Left kidney (tissue), 2 donors: ENCODE measurements around the gene RREB1. TPM values are rescaled to one million over a fixed set of nuclear protein-coding genes. Genes with fewer than 3 reads are reported as not detected.

ENCODE experiments used
- DNase-seq: peaks from one replicate; pipeline ENCODE4 v3.0.0-alpha.2; 2013
- polyA plus RNA-seq: library from polyadenylated mRNA; unstranded; fragments of 120-200 nt; gene quantifications from one replicate; pipeline ENCODE4 v1.2.1, GENCODE V29; 2013; ENCODE audit not compliant: insufficient read length

Gene RREB1
- polyA plus RNA-seq, 1 donor: 23.9 TPM

DNA sequence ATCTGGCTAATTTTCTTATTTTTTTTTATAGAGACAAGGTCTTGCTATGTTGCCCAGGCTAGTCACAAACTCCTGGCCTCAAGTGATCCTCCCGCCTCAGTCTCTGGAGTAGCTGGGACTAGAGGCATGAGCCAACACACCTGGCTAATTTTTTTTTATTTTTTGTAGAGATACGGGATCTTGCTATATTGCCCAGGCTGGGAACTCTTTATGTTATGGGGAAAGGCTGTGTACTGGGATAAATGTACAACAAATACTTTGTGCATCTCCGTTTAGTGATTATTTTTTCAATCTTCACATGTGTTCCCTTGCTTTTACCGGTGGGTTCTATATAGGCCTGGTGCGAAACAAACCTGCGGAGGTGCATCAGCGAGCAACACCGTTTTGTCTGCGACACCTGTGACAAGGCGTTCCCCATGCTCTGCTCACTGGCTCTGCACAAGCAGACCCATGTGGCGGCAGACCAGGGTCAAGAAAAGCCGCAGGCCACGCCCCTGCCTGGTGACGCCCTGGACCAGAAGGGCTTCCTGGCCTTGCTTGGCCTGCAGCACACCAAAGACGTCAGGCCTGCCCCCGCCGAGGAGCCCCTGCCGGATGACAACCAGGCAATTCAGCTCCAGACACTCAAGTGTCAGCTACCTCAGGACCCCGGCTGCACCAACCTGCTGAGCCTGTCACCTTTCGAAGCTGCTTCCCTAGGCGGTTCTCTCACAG, 121.1 kb downstream of the RREB1 start:
- DNase-seq: no peak

DNA sequence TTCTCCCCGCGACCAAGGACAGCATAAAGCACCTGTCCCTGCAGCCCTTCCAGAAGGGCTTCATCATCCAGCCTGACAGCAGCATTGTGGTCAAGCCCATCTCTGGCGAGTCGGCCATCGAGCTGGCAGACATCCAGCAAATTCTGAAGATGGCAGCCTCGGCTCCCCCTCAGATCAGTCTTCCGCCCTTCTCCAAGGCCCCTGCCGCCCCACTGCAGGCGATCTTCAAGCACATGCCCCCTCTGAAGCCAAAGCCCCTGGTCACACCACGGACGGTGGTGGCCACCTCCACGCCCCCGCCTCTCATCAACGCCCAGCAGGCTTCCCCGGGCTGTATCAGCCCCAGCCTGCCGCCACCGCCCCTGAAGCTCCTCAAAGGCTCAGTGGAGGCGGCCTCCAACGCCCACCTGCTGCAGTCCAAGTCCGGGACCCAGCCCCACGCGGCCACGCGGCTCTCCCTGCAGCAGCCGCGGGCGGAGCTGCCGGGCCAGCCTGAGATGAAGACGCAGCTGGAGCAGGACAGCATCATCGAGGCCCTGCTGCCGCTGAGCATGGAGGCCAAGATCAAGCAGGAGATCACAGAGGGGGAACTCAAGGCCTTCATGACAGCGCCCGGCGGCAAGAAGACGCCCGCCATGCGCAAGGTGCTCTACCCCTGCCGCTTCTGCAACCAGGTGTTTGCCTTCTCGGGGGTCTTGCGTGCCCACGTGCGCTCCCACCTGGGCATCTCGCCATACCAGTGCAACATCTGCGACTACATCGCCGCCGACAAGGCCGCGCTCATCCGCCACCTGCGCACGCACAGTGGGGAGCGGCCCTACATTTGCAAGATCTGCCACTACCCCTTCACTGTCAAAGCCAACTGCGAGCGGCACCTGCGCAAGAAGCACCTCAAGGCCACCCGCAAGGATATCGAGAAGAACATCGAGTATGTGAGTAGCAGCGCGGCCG, 121.9 kb downstream of the RREB1 start:
- no peak for DNase-seq

DNA sequence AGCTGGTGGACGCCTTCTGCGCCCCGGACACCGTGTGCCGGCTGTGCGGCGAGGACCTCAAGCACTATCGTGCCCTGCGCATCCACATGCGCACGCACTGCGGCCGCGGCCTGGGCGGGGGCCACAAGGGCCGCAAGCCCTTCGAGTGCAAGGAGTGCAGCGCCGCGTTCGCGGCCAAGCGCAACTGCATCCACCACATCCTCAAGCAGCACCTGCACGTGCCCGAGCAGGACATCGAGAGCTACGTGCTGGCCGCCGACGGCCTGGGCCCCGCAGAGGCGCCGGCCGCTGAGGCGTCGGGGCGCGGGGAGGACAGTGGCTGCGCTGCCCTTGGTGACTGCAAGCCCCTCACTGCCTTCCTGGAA, 122.5 kb downstream of the RREB1 start:
- DNase-seq: no peak

DNA sequence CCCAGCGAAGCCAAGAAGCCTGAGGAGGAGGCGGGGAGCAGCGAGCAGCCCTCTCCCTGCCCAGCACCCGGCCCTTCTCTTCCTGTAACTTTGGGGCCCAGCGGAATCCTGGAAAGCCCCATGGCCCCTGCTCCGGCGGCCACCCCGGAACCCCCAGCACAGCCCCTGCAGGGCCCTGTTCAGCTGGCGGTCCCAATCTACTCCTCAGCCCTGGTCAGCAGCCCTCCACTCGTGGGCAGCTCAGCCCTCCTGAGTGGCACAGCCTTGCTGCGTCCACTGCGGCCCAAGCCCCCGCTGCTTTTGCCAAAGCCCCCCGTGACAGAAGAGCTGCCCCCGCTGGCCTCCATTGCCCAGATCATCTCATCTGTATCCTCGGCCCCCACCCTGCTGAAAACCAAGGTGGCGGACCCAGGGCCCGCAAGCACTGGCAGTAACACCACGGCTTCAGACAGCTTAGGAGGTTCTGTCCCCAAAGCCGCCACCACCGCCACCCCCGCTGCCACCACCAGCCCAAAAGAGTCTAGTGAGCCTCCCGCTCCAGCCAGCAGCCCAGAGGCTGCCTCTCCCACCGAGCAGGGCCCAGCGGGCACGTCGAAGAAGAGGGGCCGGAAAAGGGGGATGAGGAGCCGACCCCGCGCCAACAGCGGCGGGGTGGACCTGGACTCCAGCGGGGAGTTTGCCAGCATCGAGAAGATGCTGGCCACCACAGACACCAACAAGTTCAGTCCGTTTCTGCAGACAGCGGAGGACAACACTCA, 123.4 kb downstream of the RREB1 start:
- DNase-seq: no peak

DNA sequence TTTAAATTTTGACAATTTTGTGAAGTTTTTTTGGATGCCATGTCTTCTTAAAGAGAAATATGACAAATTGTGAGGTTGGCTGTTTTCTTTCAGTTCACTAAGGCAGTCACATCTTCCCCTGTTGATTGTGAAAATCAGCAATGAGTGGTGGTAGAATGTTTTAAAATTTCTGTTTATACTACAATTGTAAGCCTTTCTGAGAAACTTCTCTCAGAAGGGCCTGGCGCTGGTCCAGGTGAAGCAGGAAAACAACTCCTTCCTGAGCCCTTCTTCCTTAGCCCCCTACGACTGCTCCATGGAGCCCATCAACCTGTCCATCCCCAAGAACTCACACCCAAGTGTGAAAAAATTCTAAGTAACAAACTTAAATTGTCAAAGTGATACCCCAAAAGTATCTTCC, 124.6 kb downstream of the RREB1 start:
- no peak for DNase-seq

DNA sequence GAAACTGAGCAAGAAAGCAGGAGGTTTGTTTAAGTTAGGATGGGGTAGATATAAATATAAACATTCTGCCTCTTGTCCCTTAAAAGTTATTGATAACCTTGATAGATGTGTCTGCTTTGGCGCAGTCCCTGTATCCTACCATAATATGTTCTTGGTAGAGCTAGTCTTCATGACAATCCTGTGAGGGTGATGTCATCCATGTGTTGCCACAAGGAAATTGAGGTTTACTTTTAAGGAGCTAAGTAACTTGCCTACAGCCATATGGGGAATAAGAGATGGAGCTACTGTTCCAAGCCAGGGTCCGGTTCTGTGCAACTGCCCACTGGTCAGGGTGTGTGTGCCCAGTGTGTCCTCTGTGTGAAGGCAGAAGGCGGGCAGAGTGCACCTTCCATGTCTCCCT, 126.8 kb downstream of the RREB1 start:
- no peak for DNase-seq

DNA sequence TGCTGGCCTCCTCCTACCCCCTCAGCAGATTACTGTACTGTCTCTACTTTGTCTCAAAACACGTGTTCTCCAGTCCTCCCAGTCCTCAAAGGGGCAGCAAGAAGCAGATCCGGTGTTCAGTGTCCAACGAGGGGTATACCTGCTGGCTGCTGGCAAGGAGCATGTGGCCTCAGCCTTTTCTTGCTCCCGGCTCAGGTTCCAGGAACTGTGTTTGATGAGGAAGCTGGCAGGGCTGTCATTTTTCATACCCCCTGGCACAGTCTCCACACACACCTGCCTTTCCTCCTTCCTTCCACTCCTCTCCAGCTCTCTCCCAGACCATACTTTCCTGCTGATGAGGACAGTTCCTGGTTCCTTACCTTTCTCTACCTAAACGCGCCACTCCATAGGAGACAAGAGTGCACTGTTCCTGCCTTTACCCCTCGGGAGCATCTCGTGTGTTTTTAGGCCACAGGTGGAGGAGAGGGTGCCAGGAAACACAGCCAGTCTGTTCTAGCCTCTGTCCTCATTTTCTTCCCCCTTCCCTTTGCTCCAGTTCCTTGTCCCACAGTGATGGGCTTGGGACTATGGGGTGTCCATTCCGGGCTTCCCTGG, 128.0 kb downstream of the RREB1 start:
- no peak for DNase-seq

DNA sequence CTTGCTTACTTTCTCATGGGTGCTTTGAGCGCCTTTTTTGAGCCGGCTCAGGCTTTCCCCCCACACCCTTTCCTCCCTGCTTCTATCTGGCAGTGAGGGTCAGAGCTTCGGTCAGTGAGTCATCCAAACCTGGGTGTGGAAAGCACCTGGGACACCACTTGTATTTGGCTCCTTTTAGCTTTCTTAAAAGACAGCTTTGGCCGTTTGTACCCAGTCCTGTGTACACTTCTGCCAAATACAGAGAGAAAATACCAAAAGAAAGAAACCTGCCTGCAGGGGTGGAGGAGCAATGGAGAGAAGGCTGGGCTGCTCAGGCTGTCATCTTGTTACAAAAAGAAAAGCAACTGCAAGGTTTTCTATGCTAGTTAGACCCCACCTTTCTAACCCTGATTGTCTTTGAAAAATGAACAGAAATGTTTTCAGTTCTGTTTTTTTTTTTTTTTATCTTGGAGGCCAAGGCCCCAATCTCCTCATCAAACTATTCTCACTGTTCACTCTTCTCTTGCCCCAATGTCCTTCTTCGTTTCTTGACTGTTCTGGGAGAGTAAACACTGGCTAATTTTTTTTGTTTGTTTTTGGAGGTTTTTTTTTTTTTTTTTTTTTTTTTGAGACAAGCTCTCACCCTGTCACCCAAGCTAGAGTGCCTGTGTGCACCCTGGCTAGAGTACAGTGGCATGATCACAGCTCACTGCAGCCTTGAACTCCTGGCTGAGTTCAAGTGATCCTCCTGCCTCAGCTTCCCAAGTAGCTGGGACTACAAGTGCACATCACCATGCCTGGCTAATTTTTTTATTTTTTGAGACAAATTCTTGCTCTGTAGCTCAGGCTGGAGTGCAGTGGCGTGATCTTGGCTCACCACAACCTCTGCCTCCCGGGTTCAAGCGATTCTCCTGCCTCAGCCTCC, 128.8 kb downstream of the RREB1 start:
- DNase-seq: no peak

DNA sequence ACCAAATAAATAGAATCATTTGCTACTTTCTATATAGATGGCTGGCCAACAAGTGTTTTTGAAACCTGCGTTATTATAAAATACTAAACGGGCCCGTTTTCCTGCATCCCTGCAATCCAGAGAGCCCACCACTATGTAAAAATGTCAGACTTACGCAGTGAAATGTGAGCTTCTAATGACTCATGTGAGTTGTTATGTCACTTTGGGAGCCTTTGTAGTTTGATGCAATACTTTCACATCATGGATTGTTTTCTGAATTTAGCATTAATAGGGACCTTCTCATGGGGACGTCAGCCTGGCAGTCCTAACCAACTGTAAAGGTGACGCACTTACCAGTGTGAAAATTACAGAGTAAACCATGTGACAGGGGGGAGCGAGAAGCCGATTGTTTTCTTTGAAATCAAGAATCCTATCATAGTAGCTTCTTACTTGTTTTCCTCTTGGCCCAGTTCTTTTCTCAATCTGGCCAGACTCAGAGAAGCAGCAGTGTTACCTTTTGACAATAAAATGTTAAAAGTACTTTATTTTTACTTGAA, 130.0 kb downstream of the RREB1 start:
- no peak for DNase-seq

DNA sequence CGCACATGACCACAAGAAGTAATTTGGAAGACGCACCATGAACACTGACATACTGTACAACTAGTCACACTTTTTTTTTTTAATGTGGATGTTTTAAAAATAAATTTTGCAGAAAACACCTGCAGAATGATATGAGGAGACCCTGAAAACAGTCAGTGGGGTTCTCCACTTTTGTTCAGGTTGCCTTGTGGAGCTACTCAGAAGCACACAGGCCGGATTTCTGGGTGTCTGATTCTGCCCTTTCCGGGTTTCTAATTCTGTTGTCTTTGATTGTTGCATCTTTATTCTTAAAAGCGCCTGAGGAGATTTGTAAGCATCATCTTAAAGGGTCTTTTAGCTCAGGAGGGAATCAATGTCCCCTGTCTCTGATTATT, 130.8 kb downstream of the RREB1 start:
- DNase-seq: no peak

DNA sequence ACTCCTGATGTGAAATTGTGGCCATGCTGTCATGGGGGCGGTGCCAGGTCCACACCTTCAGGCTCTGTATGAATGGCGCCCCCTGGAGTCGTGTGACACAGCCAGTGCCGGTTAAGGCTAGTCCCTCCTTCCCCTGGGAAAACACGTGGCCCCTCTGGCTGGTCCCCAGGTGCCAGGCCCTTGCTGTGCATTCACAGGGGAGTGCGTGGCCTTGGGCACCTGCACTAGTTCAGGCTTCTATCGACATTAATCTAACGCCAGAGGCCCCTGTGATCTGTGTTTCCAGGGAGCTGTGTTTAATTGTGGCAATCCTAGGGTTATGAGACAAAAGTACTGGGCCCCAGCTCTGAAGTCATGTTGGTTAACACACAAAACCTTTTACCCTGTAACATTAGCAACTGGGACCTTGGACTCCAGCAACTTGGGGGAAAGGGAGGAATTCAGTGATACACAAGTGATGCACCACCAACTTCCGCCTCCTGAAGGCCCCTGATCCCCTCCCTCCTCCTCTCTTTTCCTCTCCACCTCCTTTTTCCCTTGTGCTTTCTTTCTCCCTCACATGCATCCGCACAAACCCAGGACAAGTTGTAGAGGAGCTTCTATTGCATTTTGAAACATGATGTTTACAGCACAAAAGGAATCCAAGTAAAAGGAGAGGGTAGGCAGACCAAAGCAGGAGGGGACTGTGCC, 131.3 kb downstream of the RREB1 start:
- DNase-seq: peak; percentile 89

DNA sequence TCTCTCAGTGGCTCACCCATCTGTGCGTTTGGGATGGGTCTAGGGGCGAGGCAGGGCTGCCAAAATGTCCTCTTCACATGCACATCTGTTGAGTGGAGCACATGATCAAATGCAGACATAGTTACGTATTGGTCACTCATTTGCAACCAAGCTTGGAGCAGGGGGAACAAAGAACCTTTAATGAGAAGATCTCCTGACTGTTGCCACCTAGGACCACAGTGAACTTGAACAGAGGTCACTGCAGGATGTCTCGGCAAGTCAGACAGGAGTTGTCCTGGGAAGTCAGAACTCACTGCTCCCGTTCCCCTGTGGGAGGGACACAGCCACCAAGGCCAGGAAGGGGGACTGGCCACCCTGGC, 131.8 kb downstream of the RREB1 start:
- no peak for DNase-seq

DNA sequence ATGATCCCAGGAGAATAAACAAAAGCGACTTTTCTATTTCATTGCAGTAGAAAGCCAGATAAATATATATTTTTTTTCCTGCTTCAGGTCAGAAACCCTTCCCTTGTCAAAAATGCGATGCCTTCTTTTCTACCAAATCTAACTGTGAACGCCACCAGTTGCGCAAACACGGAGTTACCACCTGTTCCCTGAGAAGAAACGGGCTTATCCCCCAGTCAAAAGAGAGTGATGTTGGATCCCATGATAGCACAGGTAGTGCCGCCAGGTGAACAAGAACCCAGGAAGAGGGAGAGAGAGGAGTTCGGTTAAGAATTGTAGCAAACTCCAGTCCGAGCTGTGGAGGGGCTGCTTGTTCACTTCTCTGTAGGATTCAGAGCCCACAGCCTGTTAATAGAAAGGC, 132.6 kb downstream of the RREB1 start:
- DNase-seq: no peak

DNA sequence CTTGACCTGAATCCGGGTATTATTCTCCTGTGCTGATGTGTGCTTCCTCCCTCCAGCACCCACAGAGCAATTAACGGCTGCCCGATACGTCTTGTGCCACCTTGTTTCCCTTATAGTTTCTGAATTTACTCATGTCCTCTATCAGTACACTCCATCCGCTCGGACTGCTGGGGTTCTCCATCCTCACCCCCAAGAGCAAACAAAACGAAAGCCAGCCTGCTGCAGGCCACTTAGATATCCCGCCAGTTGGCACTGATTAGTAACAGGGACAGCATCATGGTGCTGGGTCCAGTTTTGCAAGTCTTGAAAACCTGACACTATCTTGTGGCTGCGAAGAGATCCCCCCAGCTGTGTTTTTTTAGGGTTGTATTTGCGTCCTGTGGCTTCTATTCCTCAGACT, 133.4 kb downstream of the RREB1 start:
- no peak for DNase-seq

DNA sequence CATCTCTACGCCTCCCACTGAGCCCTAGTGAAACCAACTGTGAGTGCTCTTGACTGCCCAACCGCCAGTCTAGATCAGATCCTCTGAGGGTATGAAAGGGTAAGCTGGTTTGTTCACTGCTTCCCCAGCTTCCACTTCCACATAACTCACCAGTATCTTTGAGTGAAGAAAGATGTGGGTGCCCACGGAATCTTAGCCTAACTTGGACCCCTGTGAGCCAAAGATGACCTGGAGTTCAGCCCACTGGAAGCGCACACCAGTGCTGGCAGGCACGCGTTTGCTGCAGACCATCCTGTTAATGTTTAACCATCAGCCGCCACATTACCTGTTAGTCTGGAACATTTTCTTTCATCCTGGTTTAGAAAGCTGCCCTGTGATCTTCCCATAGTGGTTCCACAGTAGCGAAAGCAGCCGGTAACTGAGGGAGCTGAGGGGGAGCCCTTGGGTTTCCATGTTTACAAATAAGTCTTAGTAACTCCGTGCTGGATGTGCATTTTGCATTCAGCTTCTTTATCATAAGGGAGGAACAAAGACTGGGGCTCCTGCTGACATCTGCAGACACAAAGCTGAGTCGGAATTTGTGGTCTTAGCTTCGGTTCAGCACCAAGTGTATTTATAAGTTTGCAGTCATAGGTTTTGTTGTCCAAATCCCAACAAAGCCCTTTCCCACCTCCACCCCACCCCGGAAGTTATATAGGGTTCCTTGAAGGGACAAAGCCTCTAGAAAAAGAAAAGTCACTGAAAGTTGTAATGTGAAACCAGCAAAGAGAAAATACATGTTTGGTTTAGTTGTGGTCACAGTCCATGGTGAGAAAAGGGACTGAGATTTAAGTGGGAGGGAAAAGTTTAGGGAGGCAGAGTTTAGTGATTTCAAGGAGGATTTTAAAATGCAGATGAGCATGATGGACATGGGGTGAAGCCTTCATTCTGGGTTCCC, 134.2 kb downstream of the RREB1 start:
- peak; percentile 71 for DNase-seq

DNA sequence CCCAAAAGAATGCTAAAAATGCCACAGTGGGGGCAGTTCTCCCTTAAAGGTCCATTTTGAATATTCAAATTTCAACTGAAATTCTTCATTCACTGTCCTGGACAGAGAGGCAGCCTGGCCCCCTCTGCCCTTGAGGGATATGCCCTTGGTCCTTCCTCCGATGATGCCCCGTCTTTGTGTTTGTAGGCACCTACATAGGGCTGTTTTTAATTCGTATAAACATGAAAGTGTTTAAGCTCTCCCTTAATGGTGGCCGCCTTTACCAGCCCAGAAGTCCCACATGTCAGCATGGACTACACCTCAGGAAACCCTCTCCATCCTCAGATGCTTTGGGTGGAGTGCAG, 135.0 kb downstream of the RREB1 start:
- DNase-seq: no peak

DNA sequence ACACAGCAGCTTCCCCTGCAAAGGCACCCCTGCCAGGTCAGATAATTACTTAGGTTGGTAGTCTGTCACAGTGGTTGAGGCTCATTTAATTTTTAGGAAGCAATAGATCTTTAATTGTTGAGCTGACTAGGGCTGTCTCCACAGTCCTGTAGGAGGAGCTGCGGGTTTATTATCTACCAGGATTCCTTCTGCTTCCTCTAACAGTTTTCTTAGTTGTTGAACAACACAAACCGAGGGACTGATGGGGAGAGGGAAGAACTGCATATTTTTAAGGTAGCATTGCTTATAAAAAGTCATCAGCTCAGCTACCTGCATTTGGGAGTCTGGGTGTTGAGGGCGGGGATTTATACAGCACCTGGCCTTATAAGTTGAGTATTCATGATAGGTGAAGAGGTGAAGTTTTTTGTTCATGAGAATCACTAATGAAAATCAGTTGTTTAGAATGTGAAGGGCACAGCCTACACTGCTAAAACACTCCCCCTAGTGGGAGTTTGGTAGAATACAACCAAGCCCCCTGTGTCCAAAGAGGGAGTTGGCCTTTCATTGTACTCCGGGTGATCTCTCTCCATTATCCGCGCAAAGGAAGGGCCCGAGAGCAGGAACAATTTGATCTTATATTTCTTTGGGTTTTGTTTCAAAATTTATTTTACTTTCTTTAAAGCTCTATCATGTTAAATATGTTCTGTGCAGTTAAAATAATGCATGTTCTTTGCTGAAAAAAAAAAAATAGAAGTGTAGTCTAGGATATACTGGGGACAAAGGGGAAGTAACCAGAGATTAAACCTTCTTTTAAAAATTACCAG, 135.6 kb downstream of the RREB1 start:
- peak; percentile 76 for DNase-seq

DNA sequence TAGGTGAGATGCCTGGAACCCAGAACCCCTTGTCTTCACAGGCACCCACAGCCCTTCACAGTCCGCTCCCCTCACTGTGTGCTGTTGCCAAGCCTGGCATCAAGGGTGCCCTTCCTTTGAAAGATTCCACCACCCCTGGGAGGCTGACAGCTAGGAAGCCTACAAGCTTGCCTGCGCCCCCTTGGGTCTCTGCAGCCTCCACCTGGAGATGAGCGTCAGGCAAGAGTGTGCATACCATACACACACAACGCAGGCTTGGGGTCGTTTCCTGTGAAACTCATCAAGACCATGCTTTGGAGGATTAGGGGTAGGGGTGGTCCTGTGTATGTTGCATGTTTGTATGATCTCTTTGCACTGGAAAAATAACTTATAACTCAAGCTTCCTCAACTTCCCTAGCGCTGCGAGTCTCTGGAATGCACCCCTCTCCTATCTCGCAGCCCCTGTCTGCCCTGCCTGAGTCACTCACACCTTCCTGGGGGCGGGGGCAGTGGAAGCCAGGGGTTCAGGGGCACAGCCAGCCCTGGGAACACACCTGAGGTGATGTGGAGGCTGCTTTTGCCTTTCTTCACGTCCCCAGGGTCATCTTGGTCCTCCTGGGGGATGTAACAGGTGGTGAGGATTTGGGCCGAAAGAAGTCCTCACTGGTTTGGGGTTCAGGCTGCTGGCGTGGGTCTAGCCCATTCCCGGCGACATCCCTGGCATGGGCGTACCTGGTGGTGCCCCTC, 138.1 kb downstream of the RREB1 start:
- DNase-seq: no peak
